ENCODE measurements around the gene IGSF21. TPM values are rescaled to one million over a fixed set of nuclear protein-coding genes. Genes with fewer than 3 reads are reported as not detected.

The IGSF21 gene
- total RNA-seq, 4 donors from 2014 or later, result 4.7 to 10.2 (median 5.9) TPM

GRCh38 chr1:18108299-18109057 is 880 bp downstream of the IGSF21 start:
- TF ChIP-seq EP300 (IDR thresholded peaks at IDR 0.05) (no peak), POLR2A (IDR thresholded peaks at IDR 0.05) (no peak), CTCF (IDR thresholded peaks at IDR 0.05) (no peak)
- H3K4me1 ChIP-seq, result peaks cover 0 to 50% (median 5%) of the 10 kb centered on the region in 4 donors
- H3K27ac ChIP-seq, result peak overlapping the region in 1 of 4 donors; percentile 20
- H3K27me3 ChIP-seq, result peaks cover 3 to 87% of the 10 kb centered on the region in 2 donors
- WGBS, 2 donors, result 3 to 6% methylated on average over 22 to 24 of the region's 26 CpGs
- no peak for DNase-seq (ENCODE audit: low spot score in 2 of 2)
- H3K36me3 ChIP-seq, result no peaks in the 10 kb centered on the region
- H3K9me3 ChIP-seq, result no peaks in the 10 kb centered on the region
- H3K4me3 ChIP-seq, result peak overlapping the region in 1 of 4 donors; percentile 48

DNA sequence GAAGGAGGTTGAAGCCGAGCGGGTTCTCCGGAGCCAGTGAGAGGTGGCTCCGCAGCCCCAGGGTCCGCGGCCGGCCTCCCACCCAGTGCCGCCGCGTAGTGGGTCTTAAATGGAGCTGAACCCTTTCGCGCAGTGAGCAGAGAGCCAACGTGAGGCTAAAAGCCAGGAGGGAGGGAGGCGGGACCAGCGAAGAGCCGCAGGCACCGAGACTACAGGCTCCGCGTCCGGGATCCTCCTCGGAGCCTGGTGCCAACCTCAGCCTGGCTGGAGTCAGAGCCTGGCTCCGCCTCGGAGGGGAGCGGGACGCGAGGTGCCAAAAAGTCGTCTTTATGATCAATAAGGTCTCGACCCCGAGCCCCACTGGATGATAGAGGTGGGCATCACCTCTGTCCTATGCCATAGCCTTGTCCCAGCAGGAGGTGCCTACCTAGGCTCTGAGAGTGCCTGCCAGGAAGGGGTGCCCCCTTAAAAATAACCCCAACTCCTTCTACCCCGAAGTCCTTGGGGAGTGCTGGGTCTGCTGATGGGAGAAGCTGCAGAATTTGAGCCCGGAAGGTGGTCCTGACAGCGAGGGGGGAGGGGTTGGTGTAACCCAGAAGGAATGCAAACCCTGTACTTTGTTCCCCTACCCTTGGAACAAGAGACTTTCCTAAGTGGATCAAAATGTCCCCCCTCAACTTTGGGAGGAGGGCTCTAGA is 1.6 kb downstream of the IGSF21 start:
- Histone ChIP-seq H3K4me1 (peaks cover 0 to 50% (median 5%) of the 10 kb centered on the region in 4 donors), H3K27ac (peak overlapping the region in 2 of 4 donors; percentile 46 to 52), H3K9me3 (no peaks in the 10 kb centered on the region), H3K4me3 (peak overlapping the region in 2 of 4 donors; percentile 11 to 48), H3K36me3 (no peaks in the 10 kb centered on the region), H3K27me3 (peaks cover 3 to 94% of the 10 kb centered on the region in 2 donors)
- WGBS, 2 donors, result 2% methylated on average over 23 to 32 of the region's 32 CpGs
- TF ChIP-seq CTCF (IDR thresholded peaks at IDR 0.05) (no peak), POLR2A (IDR thresholded peaks at IDR 0.05) (no peak), EP300 (IDR thresholded peaks at IDR 0.05) (no peak)
- DNase-seq (ENCODE audit: low spot score in 2 of 2), result no peak

GRCh38 chr1:18109756-18110597 is 2.4 kb downstream of the IGSF21 start:
- H3K27me3 ChIP-seq, result peaks cover 3 to 95% of the 10 kb centered on the region in 2 donors
- peak; percentile 26 to 46 for DNase-seq (ENCODE audit: low spot score in 2 of 2)

GRCh38 chr1:18110598-18110939 is 3.0 kb downstream of the IGSF21 start:
- H3K4me3 ChIP-seq, result peak overlapping the region in 2 of 4 donors; percentile 18 to 48
- H3K27me3 ChIP-seq, result peaks cover 3 to 94% of the 10 kb centered on the region in 2 donors
- no peaks in the 10 kb centered on the region for H3K36me3 ChIP-seq

More at GRCh38 chr1:18109756-18110597, 2.4 kb downstream of the IGSF21 start:
- peak overlapping the region in 1 of 4 donors; percentile 52 for H3K27ac ChIP-seq
- TF ChIP-seq POLR2A (IDR thresholded peaks at IDR 0.05) (no peak), CTCF (IDR thresholded peaks at IDR 0.05) (peak in 3 of 5 experiments; percentile 14 to 44 (median 22)), EP300 (IDR thresholded peaks at IDR 0.05) (no peak)
- no peaks in the 10 kb centered on the region for H3K9me3 ChIP-seq
- peak overlapping the region in 3 of 4 donors; percentile 11 to 48 (median 18) for H3K4me3 ChIP-seq
- H3K36me3 ChIP-seq, result no peaks in the 10 kb centered on the region
- 1% methylated on average over 48 to 57 of the region's 60 CpGs for WGBS, 2 donors
- peaks cover 0 to 47% (median 5%) of the 10 kb centered on the region in 4 donors for H3K4me1 ChIP-seq

More at GRCh38 chr1:18110598-18110939, 3.0 kb downstream of the IGSF21 start:
- no peak for TF ChIP-seq CTCF (IDR thresholded peaks at IDR 0.05)
- TF ChIP-seq POLR2A (IDR thresholded peaks at IDR 0.05), result no peak
- no peak for TF ChIP-seq EP300 (IDR thresholded peaks at IDR 0.05)
- DNase-seq (ENCODE audit: low spot score in 2 of 2), result no peak
- 0 to 4% methylated on average over 1 to 9 of the region's 17 CpGs for WGBS, 2 donors
- peaks cover 0 to 47% (median 5%) of the 10 kb centered on the region in 4 donors for H3K4me1 ChIP-seq
- H3K9me3 ChIP-seq, result no peaks in the 10 kb centered on the region
- peak overlapping the region in 1 of 4 donors; percentile 25 for H3K27ac ChIP-seq

All from tibial nerve (tissue), 4 donors.